Measurements from ENCODE around the gene MAST2. TPM values are rescaled to one million over a fixed set of nuclear protein-coding genes. Genes with fewer than 3 reads are reported as not detected.

Gene MAST2
- 10 to 100 TPM; 27.8 to 40.7 (median 29.7) TPM for total RNA-seq (2021; fragmentation: NEBNext Ultra II Directional; extraction: Animal tissue kit (Norgen Biotek cat#: 25700))
- long read RNA-seq, partial matches to known transcripts: 5 of 8 reads
- long read RNA-seq, other reads (novel, unspliced or antisense): 3 of 8 reads

GRCh38 chr1:45803299-45803780 lies at the start of gene MAST2:
MAST2 (plus strand) TSS chr1:45803612; CDS start chr1:45803896, 284 bp downstream.
- H3K27ac Mint-ChIP-seq: peak within 1 kb of the TSS; percentile 96
- peak within 1 kb of the TSS; percentile 97 for H3K4me3 Mint-ChIP-seq
- H3K4me1 Mint-ChIP-seq (ENCODE audit: low read depth): peaks cover 41% of the 10 kb centered on the region
- H3K36me3 Mint-ChIP-seq (ENCODE audit: low read depth): peaks cover 21% of the 10 kb centered on the region
- H3K9me3 Mint-ChIP-seq: no peaks in the 10 kb centered on the region
- peak; percentile 72 for DNase-seq
- no peaks in the 10 kb centered on the region for H3K27me3 Mint-ChIP-seq (ENCODE audit: insufficient read depth)
- TF ChIP-seq CTCF (IDR thresholded peaks at IDR 0.05): no peak

DNA sequence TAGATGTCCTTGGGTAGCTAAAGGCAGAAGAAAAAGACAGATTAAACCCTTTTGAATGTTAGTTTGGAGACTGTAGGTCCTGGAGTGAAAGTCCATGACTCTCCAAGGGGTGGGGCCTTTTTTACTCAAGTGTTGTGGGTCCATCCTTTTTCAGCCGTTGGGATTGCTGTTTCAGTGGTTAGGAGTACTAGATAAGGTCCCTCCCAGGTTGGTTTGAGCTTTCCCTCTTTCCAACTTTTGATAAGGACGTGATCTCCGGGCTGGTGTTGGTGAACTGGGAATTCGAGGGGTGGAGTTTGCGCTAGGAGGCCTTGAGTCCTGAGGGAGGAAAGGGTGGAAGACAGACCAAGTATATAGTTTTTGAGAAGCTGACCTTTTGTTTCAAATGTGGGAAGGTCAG lies 47.7 kb upstream of the MAST2 start:
- peaks cover 14% of the 10 kb centered on the region for H3K27me3 Mint-ChIP-seq (ENCODE audit: insufficient read depth)
- peaks cover 6% of the 10 kb centered on the region; the same call in 1 of the 2 replicates for H3K9me3 Mint-ChIP-seq
- peaks cover 13% of the 10 kb centered on the region for H3K4me1 Mint-ChIP-seq (ENCODE audit: low read depth)
- no peak overlapping the region for H3K27ac Mint-ChIP-seq
- H3K4me3 Mint-ChIP-seq: no peak overlapping the region
- no peak for TF ChIP-seq CTCF (IDR thresholded peaks at IDR 0.05)
- no peak for DNase-seq
- H3K36me3 Mint-ChIP-seq (ENCODE audit: low read depth): peaks cover 12% of the 10 kb centered on the region; the same call in 1 of the 2 replicates

- no peaks in the 10 kb centered on the region for H3K36me3 Mint-ChIP-seq (ENCODE audit: low read depth)
- no peak for TF ChIP-seq CTCF (IDR thresholded peaks at IDR 0.05)
- no peak overlapping the region for H3K27ac Mint-ChIP-seq
- H3K4me3 Mint-ChIP-seq: no peak overlapping the region
- H3K4me1 Mint-ChIP-seq (ENCODE audit: low read depth): peaks cover 6% of the 10 kb centered on the region
- no peak for DNase-seq
- H3K9me3 Mint-ChIP-seq: no peaks in the 10 kb centered on the region
- H3K27me3 Mint-ChIP-seq (ENCODE audit: insufficient read depth): peaks cover 11% of the 10 kb centered on the region
These were observed 41.1 kb upstream of the MAST2 start for GRCh38 chr1:45762291-45762690.

DNA sequence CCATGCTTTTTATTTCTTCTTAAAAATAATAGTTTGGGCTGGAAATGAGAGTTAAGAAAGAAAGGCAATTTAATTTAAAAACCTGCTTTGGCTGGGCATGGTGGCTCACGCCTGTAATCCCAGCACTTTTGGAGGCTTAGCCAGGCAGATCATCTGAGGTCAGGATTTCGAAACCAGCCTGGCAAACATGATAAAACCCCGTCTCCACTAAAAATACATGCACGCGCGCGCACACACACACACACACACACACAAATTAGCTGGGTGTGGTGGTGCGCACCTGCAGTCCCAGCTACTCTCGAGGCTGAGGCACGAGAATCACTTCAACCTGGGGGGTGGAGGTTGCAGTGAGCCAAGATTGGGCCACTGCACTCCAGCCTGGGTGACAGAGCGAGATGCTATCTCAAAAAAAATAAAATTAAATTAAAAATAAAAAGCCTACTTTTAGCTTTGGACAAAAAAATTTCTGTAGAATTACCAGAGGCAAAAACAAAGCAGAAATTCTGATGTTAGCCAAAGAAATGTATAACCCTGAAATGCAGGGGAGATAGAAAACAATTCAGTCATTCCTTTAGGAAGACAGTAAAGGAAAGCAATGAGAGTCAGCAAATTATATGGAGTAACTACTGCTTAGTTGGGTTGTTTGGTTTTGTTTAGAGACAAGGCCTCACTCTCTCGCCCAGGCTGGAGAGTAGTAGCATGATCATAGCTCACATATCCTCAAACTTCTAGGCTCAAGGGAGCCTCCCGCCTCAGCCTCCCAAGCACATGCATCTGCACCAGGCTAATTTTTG lies 37.2 kb upstream of the MAST2 start:
- no peaks in the 10 kb centered on the region for H3K36me3 Mint-ChIP-seq (ENCODE audit: low read depth)
- no peak for TF ChIP-seq CTCF (IDR thresholded peaks at IDR 0.05)
- DNase-seq: no peak
- H3K9me3 Mint-ChIP-seq: no peaks in the 10 kb centered on the region
- no peaks in the 10 kb centered on the region for H3K27me3 Mint-ChIP-seq (ENCODE audit: insufficient read depth)
- H3K4me3 Mint-ChIP-seq: no peak overlapping the region
- peaks cover 26% of the 10 kb centered on the region for H3K4me1 Mint-ChIP-seq (ENCODE audit: low read depth)
- H3K27ac Mint-ChIP-seq: peak overlapping the region; percentile 18; the same call in 1 of the 2 replicates

DNA sequence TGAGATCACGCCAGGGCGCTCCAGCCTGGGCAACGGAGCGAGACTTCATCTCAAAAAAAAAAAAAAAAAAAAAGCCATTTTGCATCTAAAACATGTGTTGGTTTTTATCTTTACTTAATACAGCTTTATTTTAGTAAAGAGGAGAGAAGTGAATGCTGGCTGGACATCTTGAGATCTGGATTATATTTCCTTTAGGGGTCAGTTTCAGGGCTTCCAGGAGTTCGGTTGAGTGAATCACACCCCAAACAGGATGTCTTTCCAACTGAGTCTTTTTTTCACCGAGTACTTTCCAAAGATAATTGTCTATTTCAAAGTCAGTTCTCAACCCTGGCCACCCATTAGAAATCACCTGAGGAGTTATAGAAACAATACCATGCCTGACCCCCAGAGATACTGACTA lies 36.4 kb upstream of the MAST2 start:
- H3K36me3 Mint-ChIP-seq (ENCODE audit: low read depth): no peaks in the 10 kb centered on the region
- H3K4me1 Mint-ChIP-seq (ENCODE audit: low read depth): peaks cover 26% of the 10 kb centered on the region
- peak overlapping the region; percentile 49 for H3K4me3 Mint-ChIP-seq
- peak overlapping the region; percentile 71 for H3K27ac Mint-ChIP-seq
- peak; percentile 7 for DNase-seq
- H3K9me3 Mint-ChIP-seq: no peaks in the 10 kb centered on the region
- H3K27me3 Mint-ChIP-seq (ENCODE audit: insufficient read depth): no peaks in the 10 kb centered on the region
- no peak for TF ChIP-seq CTCF (IDR thresholded peaks at IDR 0.05)

All from HFFc6 (cell line).